Measurements from ENCODE around the gene COX4I1.
A peak's percentile ranks its signal among the peaks of the same experiment; 100 is the strongest.

COX4I1 gene

GRCh38 chr16:85824161-85825135 is 25.0 kb downstream of the COX4I1 start:
- Histone ChIP-seq H3K4me3 (ENCODE audit: low read depth in 1 of 2, low read length in 2 of 2) (no peak overlapping the region), H3K9me3 (ENCODE audit: insufficient read depth, low read length, severe bottlenecking) (no peaks in the 10 kb centered on the region), H3K27me3 (ENCODE audit: insufficient read depth, low read length, poor library complexity) (peaks cover 7% of the 10 kb centered on the region), H2AFZ (ENCODE audit: low read depth, low read length) (no peak overlapping the region), H3K79me2 (ENCODE audit: insufficient read depth, low read length) (no peaks in the 10 kb centered on the region), H3K36me3 (ENCODE audit: insufficient read depth, low read length) (no peaks in the 10 kb centered on the region), H4K20me1 (ENCODE audit: insufficient read depth, low read length) (0 out of 2 replicates have a peak, but pooled peaks cover 6% of the 10 kb centered on the region), H3K4me1 (ENCODE audit: insufficient read depth, low read length) (no peaks in the 10 kb centered on the region), H3K27ac (ENCODE audit: low read length) (no peak overlapping the region), H3K9ac (ENCODE audit: low read depth, low read length) (no peak overlapping the region), H3K4me2 (ENCODE audit: insufficient read depth, low read length) (no peak overlapping the region)
- ATAC-seq (ENCODE audit: insufficient read depth, low read depth) (no peak), DNase-seq (no peak)
- no peak for TF ChIP-seq EZH2 (IDR thresholded peaks at IDR 0.05; ENCODE audit: borderline replicate concordance, low read depth, low read length, severe bottlenecking)
- no peak for TF ChIP-seq CTCF (IDR thresholded peaks at IDR 0.05; ENCODE audit: borderline replicate concordance, extremely low read depth, low read length, poor library complexity, severe bottlenecking)

- TF ChIP-seq CTCF (IDR thresholded peaks at IDR 0.05; ENCODE audit: borderline replicate concordance, extremely low read depth, low read length, poor library complexity, severe bottlenecking) (peak; percentile 33), EZH2 (IDR thresholded peaks at IDR 0.05; ENCODE audit: borderline replicate concordance, low read depth, low read length, severe bottlenecking) (no peak)
- ATAC-seq (ENCODE audit: insufficient read depth, low read depth) (no peak), DNase-seq (no peak)
- H3K36me3 ChIP-seq (ENCODE audit: insufficient read depth, low read length) = no peaks in the 10 kb centered on the region
- H3K4me1 ChIP-seq (ENCODE audit: insufficient read depth, low read length) = no peaks in the 10 kb centered on the region
- no peak overlapping the region for H3K27ac ChIP-seq (ENCODE audit: low read length)
- H3K4me2 ChIP-seq (ENCODE audit: insufficient read depth, low read length) = no peak overlapping the region
- no peak overlapping the region for H3K4me3 ChIP-seq (ENCODE audit: low read depth in 1 of 2, low read length in 2 of 2)
- no peaks in the 10 kb centered on the region for H3K79me2 ChIP-seq (ENCODE audit: insufficient read depth, low read length)
- no peaks in the 10 kb centered on the region for H3K9me3 ChIP-seq (ENCODE audit: insufficient read depth, low read length, severe bottlenecking)
- H2AFZ ChIP-seq (ENCODE audit: low read depth, low read length) = no peak overlapping the region
- 0 out of 2 replicates have a peak, but pooled peaks cover 6% of the 10 kb centered on the region for H4K20me1 ChIP-seq (ENCODE audit: insufficient read depth, low read length)
- H3K27me3 ChIP-seq (ENCODE audit: insufficient read depth, low read length, poor library complexity) = peaks cover 7% of the 10 kb centered on the region
- H3K9ac ChIP-seq (ENCODE audit: low read depth, low read length) = no peak overlapping the region
Measured at GRCh38 chr16:85825326-85825725, 25.8 kb downstream of the COX4I1 start.

- ATAC-seq (ENCODE audit: insufficient read depth, low read depth) = no peak
- TF ChIP-seq EZH2 (IDR thresholded peaks at IDR 0.05; ENCODE audit: borderline replicate concordance, low read depth, low read length, severe bottlenecking) (no peak), CTCF (IDR thresholded peaks at IDR 0.05; ENCODE audit: borderline replicate concordance, extremely low read depth, low read length, poor library complexity, severe bottlenecking) (no peak)
- H3K36me3 ChIP-seq (ENCODE audit: insufficient read depth, low read length) = no peaks in the 10 kb centered on the region
- H3K27me3 ChIP-seq (ENCODE audit: insufficient read depth, low read length, poor library complexity) = peaks cover 7% of the 10 kb centered on the region
- no peak overlapping the region for H3K9ac ChIP-seq (ENCODE audit: low read depth, low read length)
- H3K9me3 ChIP-seq (ENCODE audit: insufficient read depth, low read length, severe bottlenecking) = no peaks in the 10 kb centered on the region
- 0 out of 2 replicates have a peak, but pooled peaks cover 5% of the 10 kb centered on the region for H4K20me1 ChIP-seq (ENCODE audit: insufficient read depth, low read length)
- H3K4me3 ChIP-seq (ENCODE audit: low read depth in 1 of 2, low read length in 2 of 2) = no peak overlapping the region
- H2AFZ ChIP-seq (ENCODE audit: low read depth, low read length) = no peak overlapping the region
- no peaks in the 10 kb centered on the region for H3K79me2 ChIP-seq (ENCODE audit: insufficient read depth, low read length)
- H3K27ac ChIP-seq (ENCODE audit: low read length) = no peak overlapping the region
- no peak for DNase-seq
- no peaks in the 10 kb centered on the region for H3K4me1 ChIP-seq (ENCODE audit: insufficient read depth, low read length)
- H3K4me2 ChIP-seq (ENCODE audit: insufficient read depth, low read length) = no peak overlapping the region
Measured at GRCh38 chr16:85826686-85827247, 27.3 kb downstream of the COX4I1 start.

Measured in DND-41 (cell line).